SK-N-SH (cell line): ENCODE data around the gene PIGP. TPM values are rescaled to one million over a fixed set of nuclear protein-coding genes. Genes with fewer than 3 reads are reported as not detected.

Source experiments
- CTCF ChIA-PET: fragments of 300-600, 350-600 bp; formaldehyde crosslinking; extraction: SDS; loops from one replicate; lab custom pipeline; 2021; lab: Yijun Ruan, JAX
- POLR2A ChIA-PET: fragments of 350-600 bp; sonication (Branson Sonifier 250); formaldehyde crosslinking; extraction: SDS; loops from one replicate; lab custom pipeline; 2020; ENCODE audit warnings: antibody characterized with exemption, inconsistent platforms; lab: Yijun Ruan, JAX
- DNase-seq: peaks from one replicate; pipeline ENCODE4 v3.0.0; 2012
- H2AFZ ChIP-seq: fragments of 200-600 bp; sonication (generic); 2 replicates; pipeline ENCODE4 v1.8.1; 2016; ENCODE audit warnings: antibody characterized with exemption, mild to moderate bottlenecking, low read depth
- H3F3A ChIP-seq: fragments of 200-600 bp; sonication (generic); replicated peaks from 2 replicates; pipeline ENCODE3; 2016; ENCODE audit warnings: antibody characterized with exemption, mild to moderate bottlenecking; ENCODE audit not compliant: insufficient read depth
- H3K27ac ChIP-seq, 2 experiments: fragments of 200-500 bp in 1 of 2; fragments of 200-600 bp in 1 of 2; sonication (Bioruptor generic) in 1 of 2; sonication (generic), shearing (Covaris generic) in 1 of 2; 2 replicates each; pipeline versions ENCODE4 v1.5.1 to v1.6.1; 2014 to 2016; ENCODE audit warnings: low read depth in 2 of 2, inconsistent platforms in 1 of 2, low read length in 1 of 2, mild to moderate bottlenecking in 1 of 2, mixed read lengths in 1 of 2
- H3K27me3 ChIP-seq: fragments of 200-600 bp; sonication (generic), shearing (Covaris generic); 2 replicates; pipeline ENCODE4 v1.6.1; 2016; ENCODE audit warnings: mixed run types; ENCODE audit not compliant: insufficient read depth
- H3K36me3 ChIP-seq, 2 experiments: fragments of 200-500 bp in 1 of 2; fragments of 200-600 bp in 1 of 2; sonication (Bioruptor generic) in 1 of 2; sonication (generic) in 1 of 2; replicated peaks in 1 of 2; 2 replicates each; pipeline versions ENCODE3 to v1.5.1; 2014 to 2016; ENCODE audit warnings: low read length in 1 of 2, mild to moderate bottlenecking in 1 of 2; ENCODE audit not compliant: insufficient read depth in 2 of 2, control insufficient read depth in 1 of 2
- H3K4me1 ChIP-seq, 2 experiments: fragments of 200-500 bp in 1 of 2; fragments of 200-600 bp in 1 of 2; sonication (Bioruptor generic) in 1 of 2; sonication (generic), shearing (Covaris generic) in 1 of 2; 2 replicates each; pipeline versions ENCODE4 v1.5.1 to v1.6.1; 2014 to 2016; ENCODE audit warnings: low read depth in 1 of 2, low read length in 1 of 2, mixed run types in 1 of 2; ENCODE audit not compliant: insufficient read depth in 2 of 2, control insufficient read depth in 1 of 2
- H3K4me2 ChIP-seq: fragments of 200-600 bp; sonication (generic), shearing (Covaris generic); 2 replicates; pipeline ENCODE4 v1.6.1; 2017; ENCODE audit warnings: mixed run types
- H3K4me3 ChIP-seq, 2 experiments: fragments of 200-500 bp in 1 of 2; fragments of 200-600 bp in 1 of 2; sonication (Bioruptor generic) in 1 of 2; sonication (generic), shearing (Covaris generic) in 1 of 2; 2 replicates each; pipeline versions ENCODE4 v1.5.1 to v1.8.1; 2014 to 2016; ENCODE audit warnings: low read depth in 2 of 2, inconsistent platforms in 1 of 2, low read length in 1 of 2, mild to moderate bottlenecking in 1 of 2, mixed read lengths in 1 of 2, moderate library complexity in 1 of 2
- H3K79me2 ChIP-seq: fragments of 200-600 bp; sonication (generic); 2 replicates; pipeline ENCODE4 v1.8.1; 2017; ENCODE audit warnings: mild to moderate bottlenecking; ENCODE audit not compliant: insufficient read depth
- H3K9ac ChIP-seq: fragments of 200-600 bp; sonication (generic); 2 replicates; pipeline ENCODE4 v1.6.1; 2017; ENCODE audit warnings: mixed run types
- H3K9me2 ChIP-seq: fragments of 200-600 bp; sonication (generic); 2 replicates; pipeline ENCODE4 v1.6.1; 2017; ENCODE audit warnings: mixed run types
- H3K9me3 ChIP-seq: fragments of 200-600 bp; sonication (generic); 2 replicates; pipeline ENCODE4 v1.6.1; 2017; ENCODE audit warnings: mixed run types, mild to moderate bottlenecking, moderate library complexity
- H4K20me1 ChIP-seq: fragments of 200-600 bp; sonication (generic); 2 replicates; pipeline ENCODE4 v1.6.1; 2017; ENCODE audit warnings: mild to moderate bottlenecking, mixed run types; ENCODE audit not compliant: insufficient read depth
- ELF1 ChIP-seq: IDR thresholded peaks from 2 replicates; pipeline ENCODE4 v1.4.0; 2012
- EZH2phosphoT487 ChIP-seq: fragments of 200-600 bp; sonication (generic); IDR thresholded peaks from 2 replicates; pipeline ENCODE4 v1.6.1; 2017; ENCODE audit warnings: low read depth, mixed run types, mild to moderate bottlenecking, antibody characterized with exemption, moderate library complexity, borderline replicate concordance
- FOXM1 ChIP-seq: IDR thresholded peaks from 2 replicates; pipeline ENCODE4 v1.4.0; 2012; ENCODE audit warnings: low read depth, mild to moderate bottlenecking
- GABPA ChIP-seq: IDR thresholded peaks from 2 replicates; pipeline ENCODE4 v1.4.0; 2012; ENCODE audit warnings: low read depth, mild to moderate bottlenecking
- JUND ChIP-seq: IDR thresholded peaks from 2 replicates; pipeline ENCODE4 v1.4.0; 2012
- MEF2A ChIP-seq: IDR thresholded peaks from 2 replicates; pipeline ENCODE4 v1.4.0; 2012; ENCODE audit warnings: low read depth, borderline replicate concordance
- MXI1 ChIP-seq: IDR thresholded peaks from 2 replicates; pipeline ENCODE4 v1.6.1; 2012; ENCODE audit warnings: mild to moderate bottlenecking, low read depth, low read length, improper control_type of control experiment
- NFIC ChIP-seq: IDR thresholded peaks from 2 replicates; pipeline ENCODE4 v1.4.0; 2012; ENCODE audit warnings: borderline replicate concordance
- RAD21 ChIP-seq: IDR thresholded peaks from 2 replicates; pipeline ENCODE4 v1.6.1; 2012; ENCODE audit warnings: mild to moderate bottlenecking, low read length
- RCOR1 ChIP-seq: fragments of 150-350 bp; IDR thresholded peaks from 2 replicates; pipeline ENCODE4 v1.6.1; 2017; ENCODE audit warnings: antibody characterized with exemption, low read length
- RFX5 ChIP-seq: IDR thresholded peaks from 2 replicates; pipeline ENCODE4 v1.6.1; 2012; ENCODE audit warnings: mild to moderate bottlenecking, improper control_type of control experiment, low read length
- RXRA ChIP-seq: IDR thresholded peaks from 2 replicates; pipeline ENCODE4 v1.4.0; 2012; ENCODE audit warnings: low read depth, mild to moderate bottlenecking, borderline replicate concordance
- TCF12 ChIP-seq: IDR thresholded peaks from 2 replicates; pipeline ENCODE4 v1.4.0; 2012
- YY1 ChIP-seq: IDR thresholded peaks from 2 replicates; pipeline ENCODE4 v1.4.0; 2012; ENCODE audit warnings: low read depth, mild to moderate bottlenecking
- WGBS: methylation state at CpG from one replicate; pipeline ENCODE4 v1.1.6; 2017; ENCODE audit warnings: low lambda C conversion rate; 5-methylcytosine and 5-hydroxymethylcytosine counted together
- polyA plus RNA-seq, 3 experiments: library from polyadenylated mRNA; depleted of rRNA; stranded (reverse); fragments of >200 nt; gene quantifications; 2 replicates each; pipeline ENCODE4 v1.2.3, GENCODE V29; 2012
- TF ChIP-seq, protein P1 (sequence below): IDR thresholded peaks from 2 replicates; pipeline ENCODE4; 2012
- TF ChIP-seq, protein P2 (sequence below): IDR thresholded peaks from 2 replicates; pipeline ENCODE4 v1.4.0; 2012; ENCODE audit warnings: low read depth
- TF ChIP-seq, protein P3 (sequence below): fragments of 150-350 bp; IDR thresholded peaks from 2 replicates; pipeline ENCODE4 v1.6.1; 2016; ENCODE audit warnings: mild to moderate bottlenecking, low read depth, low read length
- TF ChIP-seq, protein P4 (sequence below): fragments of 150-350 bp; IDR thresholded peaks from 2 replicates; pipeline ENCODE4 v1.6.1; 2017; ENCODE audit warnings: antibody characterized with exemption, low read length, low read depth, borderline replicate concordance
- TF ChIP-seq, protein P5 (sequence below): fragments of 200-600 bp; sonication (generic); IDR thresholded peaks from 2 replicates; pipeline ENCODE4 v1.6.1; 2017; ENCODE audit warnings: antibody characterized with exemption, mild to moderate bottlenecking, moderate library complexity

PIGP gene
- polyA plus RNA-seq, 1 of the 3 experiments (the other 2 are of a cell fraction) = 28.3 TPM

DNA sequence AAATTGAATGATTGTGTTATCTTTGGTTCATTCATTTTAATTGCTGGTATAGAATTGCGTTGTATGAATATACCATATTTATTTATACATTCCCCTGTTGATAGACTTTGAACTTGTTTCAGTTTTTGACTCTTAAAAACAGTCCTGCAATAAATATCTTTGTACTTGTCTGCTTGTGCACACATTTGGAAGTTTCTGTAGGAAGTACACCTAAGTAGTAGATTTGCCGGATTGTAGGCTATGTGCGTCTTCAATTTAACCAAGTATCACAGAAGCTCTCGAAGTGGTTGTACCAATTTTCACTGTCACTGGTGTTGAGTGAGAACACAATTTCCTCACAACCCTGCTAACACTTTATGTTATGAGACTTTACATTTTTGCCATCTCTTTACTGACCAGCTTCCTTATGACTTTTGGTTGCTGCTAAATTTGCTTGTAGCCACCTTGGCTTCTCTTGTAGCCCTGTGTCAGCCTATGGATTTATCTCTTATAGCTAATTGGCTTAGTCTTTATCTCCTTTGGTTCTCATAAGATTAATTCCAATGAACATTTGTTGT is 2.4 kb upstream of the PIGP start:
- TF ChIP-seq RAD21 = no peak
- TF ChIP-seq, protein P1, sequence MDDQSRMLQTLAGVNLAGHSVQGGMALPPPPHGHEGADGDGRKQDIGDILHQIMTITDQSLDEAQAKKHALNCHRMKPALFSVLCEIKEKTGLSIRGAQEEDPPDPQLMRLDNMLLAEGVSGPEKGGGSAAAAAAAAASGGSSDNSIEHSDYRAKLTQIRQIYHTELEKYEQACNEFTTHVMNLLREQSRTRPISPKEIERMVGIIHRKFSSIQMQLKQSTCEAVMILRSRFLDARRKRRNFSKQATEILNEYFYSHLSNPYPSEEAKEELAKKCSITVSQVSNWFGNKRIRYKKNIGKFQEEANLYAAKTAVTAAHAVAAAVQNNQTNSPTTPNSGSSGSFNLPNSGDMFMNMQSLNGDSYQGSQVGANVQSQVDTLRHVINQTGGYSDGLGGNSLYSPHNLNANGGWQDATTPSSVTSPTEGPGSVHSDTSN = no peak
- Histone ChIP-seq H4K20me1 (peaks cover 43% of the 10 kb centered on the region), H3K36me3 (peaks cover 0 to 10% of the 10 kb centered on the region in 2 experiments), H3K9ac (no peak overlapping the region), H3F3A (peaks cover 3% of the 10 kb centered on the region), H3K4me2 (peak overlapping the region; percentile 91; the same call in 1 of the 2 replicates), H3K79me2 (peaks cover 74% of the 10 kb centered on the region), H3K4me3 (no peak overlapping the region; a peak in 1 of 4 replicates), H3K9me3 (peaks cover 11% of the 10 kb centered on the region; the same call in 1 of the 2 replicates), H3K9me2 (no peaks in the 10 kb centered on the region), H2AFZ (no peak overlapping the region), H3K27ac (no peak overlapping the region), H3K4me1 (peaks cover 0 to 21% of the 10 kb centered on the region in 2 experiments; a peak in 2 of 4 replicates), H3K27me3 (no peaks in the 10 kb centered on the region)
- DNase-seq = no peak
- 88% methylated on average over 4 of the region's 4 CpGs for WGBS
- ChIA-PET CTCF (interaction anchor here (0.6 to 1.3 kb wide), 3 partner anchors 9 to 85 kb away, joined by 3 to 4 read pairs (median 4); no protein-coding TSS in a partner anchor), POLR2A (no interaction called here)

DNA sequence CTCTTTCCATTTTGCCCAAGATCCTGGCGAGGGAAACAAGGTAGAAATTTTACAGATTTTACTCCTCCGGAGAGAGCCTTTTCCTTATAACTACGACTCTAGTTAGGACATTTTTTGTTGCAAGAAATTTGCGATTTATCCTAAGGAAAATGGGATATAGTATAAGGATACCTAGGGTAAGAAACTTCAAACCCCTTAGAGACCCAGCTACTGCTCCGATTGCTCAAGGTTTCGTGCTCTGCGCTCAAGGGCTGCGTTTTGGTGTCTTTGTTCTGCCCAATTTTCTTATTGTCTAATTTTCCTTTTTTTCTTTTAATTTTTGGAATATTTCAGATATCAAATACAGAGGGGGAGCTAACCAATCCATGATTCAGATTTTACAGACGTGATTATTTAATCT is 1.7 kb upstream of the PIGP start:
- Histone ChIP-seq H4K20me1 (peaks cover 41% of the 10 kb centered on the region), H3K27ac (peak overlapping the region; percentile 76 to 88; a peak in 3 of 4 replicates)
- CTCF ChIA-PET = interaction anchor here (0.6 to 0.9 kb wide), 2 partner anchors 42 to 85 kb away, joined by 3 to 4 read pairs; no protein-coding TSS in a partner anchor

More for the DNA sequence above, 1.7 kb upstream of the PIGP start:
- peak overlapping the region; percentile 76 to 98 for H3K4me3 ChIP-seq
- no peaks in the 10 kb centered on the region for H3K27me3 ChIP-seq
- 59% methylated on average over 9 of the region's 9 CpGs for whole genome bisulfite sequencing
- no peaks in the 10 kb centered on the region for H3K9me2 ChIP-seq
- H3K4me2 ChIP-seq = peak overlapping the region; percentile 91
- no peak for TF ChIP-seq RCOR1
- no peak for TF ChIP-seq GABPA
- TF ChIP-seq, protein P1 = no peak
- TF ChIP-seq NFIC = no peak
- TF ChIP-seq ELF1 = no peak
- TF ChIP-seq JUND = no peak
- TF ChIP-seq, protein P2, sequence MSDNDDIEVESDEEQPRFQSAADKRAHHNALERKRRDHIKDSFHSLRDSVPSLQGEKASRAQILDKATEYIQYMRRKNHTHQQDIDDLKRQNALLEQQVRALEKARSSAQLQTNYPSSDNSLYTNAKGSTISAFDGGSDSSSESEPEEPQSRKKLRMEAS = no peak
- TF ChIP-seq RXRA = no peak
- no peak for TF ChIP-seq YY1
- TF ChIP-seq FOXM1 = no peak
- TF ChIP-seq RFX5 = no peak
- TF ChIP-seq, protein P3, sequence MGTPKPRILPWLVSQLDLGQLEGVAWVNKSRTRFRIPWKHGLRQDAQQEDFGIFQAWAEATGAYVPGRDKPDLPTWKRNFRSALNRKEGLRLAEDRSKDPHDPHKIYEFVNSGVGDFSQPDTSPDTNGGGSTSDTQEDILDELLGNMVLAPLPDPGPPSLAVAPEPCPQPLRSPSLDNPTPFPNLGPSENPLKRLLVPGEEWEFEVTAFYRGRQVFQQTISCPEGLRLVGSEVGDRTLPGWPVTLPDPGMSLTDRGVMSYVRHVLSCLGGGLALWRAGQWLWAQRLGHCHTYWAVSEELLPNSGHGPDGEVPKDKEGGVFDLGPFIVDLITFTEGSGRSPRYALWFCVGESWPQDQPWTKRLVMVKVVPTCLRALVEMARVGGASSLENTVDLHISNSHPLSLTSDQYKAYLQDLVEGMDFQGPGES = no peak
- TF ChIP-seq EZH2phosphoT487 = no peak
- TF ChIP-seq, protein P4, sequence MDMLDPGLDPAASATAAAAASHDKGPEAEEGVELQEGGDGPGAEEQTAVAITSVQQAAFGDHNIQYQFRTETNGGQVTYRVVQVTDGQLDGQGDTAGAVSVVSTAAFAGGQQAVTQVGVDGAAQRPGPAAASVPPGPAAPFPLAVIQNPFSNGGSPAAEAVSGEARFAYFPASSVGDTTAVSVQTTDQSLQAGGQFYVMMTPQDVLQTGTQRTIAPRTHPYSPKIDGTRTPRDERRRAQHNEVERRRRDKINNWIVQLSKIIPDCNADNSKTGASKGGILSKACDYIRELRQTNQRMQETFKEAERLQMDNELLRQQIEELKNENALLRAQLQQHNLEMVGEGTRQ = no peak
- no peak for TF ChIP-seq MEF2A
- TF ChIP-seq, protein P5, sequence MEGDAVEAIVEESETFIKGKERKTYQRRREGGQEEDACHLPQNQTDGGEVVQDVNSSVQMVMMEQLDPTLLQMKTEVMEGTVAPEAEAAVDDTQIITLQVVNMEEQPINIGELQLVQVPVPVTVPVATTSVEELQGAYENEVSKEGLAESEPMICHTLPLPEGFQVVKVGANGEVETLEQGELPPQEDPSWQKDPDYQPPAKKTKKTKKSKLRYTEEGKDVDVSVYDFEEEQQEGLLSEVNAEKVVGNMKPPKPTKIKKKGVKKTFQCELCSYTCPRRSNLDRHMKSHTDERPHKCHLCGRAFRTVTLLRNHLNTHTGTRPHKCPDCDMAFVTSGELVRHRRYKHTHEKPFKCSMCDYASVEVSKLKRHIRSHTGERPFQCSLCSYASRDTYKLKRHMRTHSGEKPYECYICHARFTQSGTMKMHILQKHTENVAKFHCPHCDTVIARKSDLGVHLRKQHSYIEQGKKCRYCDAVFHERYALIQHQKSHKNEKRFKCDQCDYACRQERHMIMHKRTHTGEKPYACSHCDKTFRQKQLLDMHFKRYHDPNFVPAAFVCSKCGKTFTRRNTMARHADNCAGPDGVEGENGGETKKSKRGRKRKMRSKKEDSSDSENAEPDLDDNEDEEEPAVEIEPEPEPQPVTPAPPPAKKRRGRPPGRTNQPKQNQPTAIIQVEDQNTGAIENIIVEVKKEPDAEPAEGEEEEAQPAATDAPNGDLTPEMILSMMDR = no peak
- TF ChIP-seq MXI1 = no peak
- no peak for TF ChIP-seq TCF12
- H3K79me2 ChIP-seq = peaks cover 70% of the 10 kb centered on the region
- peaks cover 6 to 12% of the 10 kb centered on the region in 2 experiments for H3K36me3 ChIP-seq
- no peak for DNase-seq
- POLR2A ChIA-PET = no interaction called here
- peak overlapping the region; percentile 83 for H3K9ac ChIP-seq
- peak overlapping the region; percentile 70 for H2AFZ ChIP-seq
- peaks cover 3% of the 10 kb centered on the region for H3F3A ChIP-seq
- H3K4me1 ChIP-seq = peaks cover 0 to 21% of the 10 kb centered on the region in 2 experiments; a peak in 2 of 4 replicates
- H3K9me3 ChIP-seq = peaks cover 6% of the 10 kb centered on the region; the same call in 1 of the 2 replicates
